D341Med (cell line): ENCODE data around the gene AP5S1.
"Not testable (repeated sequence)": the region's sequence is repeated elsewhere in the genome, so short reads cannot be mapped to it uniquely, and the experiment has no call there.

ENCODE experiments used
- DNase-seq: peaks from one replicate; pipeline ENCODE4 v3.0.0; 2012; ENCODE audit warnings: low spot score

Gene AP5S1

GRCh38 chr20:3820048-3820900, at the start of gene AP5S1:
Gene AP5S1, plus strand, starts transcription at chr20:3820547. Its CDS starts 1,571 bp downstream, at chr20:3822118.
- peak; percentile 95 for DNase-seq

GRCh38 chr20:3771552-3772058, 48.7 kb upstream of the AP5S1 start:
- DNase-seq: no peak

GRCh38 chr20:3775457-3776108, 44.8 kb upstream of the AP5S1 start:
- DNase-seq: no peak

GRCh38 chr20:3777381-3777715, 43.0 kb upstream of the AP5S1 start:
- no peak for DNase-seq

GRCh38 chr20:3777716-3778629, 42.4 kb upstream of the AP5S1 start:
- DNase-seq: peak; percentile 67

- DNase-seq: no peak
Observed at GRCh38 chr20:3778976-3779375, 41.4 kb upstream of the AP5S1 start.

GRCh38 chr20:3781153-3781910, 39.0 kb upstream of the AP5S1 start, which contains the start of gene SPEF1:
Gene SPEF1, minus strand, starts transcription at chr20:3781448. Its CDS starts 161 bp downstream, at chr20:3781287.
- peak; percentile 88 for DNase-seq

GRCh38 chr20:3782597-3782996, 37.8 kb upstream of the AP5S1 start:
- no peak for DNase-seq

- DNase-seq: no peak
Observed at GRCh38 chr20:3783068-3783489, 37.3 kb upstream of the AP5S1 start.

- DNase-seq: no peak
Observed at GRCh38 chr20:3783511-3784195, 36.7 kb upstream of the AP5S1 start.

- DNase-seq: no peak
Observed at GRCh38 chr20:3784216-3784853, 36.0 kb upstream of the AP5S1 start.

- no peak for DNase-seq
Observed at GRCh38 chr20:3784863-3785239, 35.5 kb upstream of the AP5S1 start.

GRCh38 chr20:3785240-3786125, 34.9 kb upstream of the AP5S1 start:
- no peak for DNase-seq

GRCh38 chr20:3786126-3786484, 34.2 kb upstream of the AP5S1 start:
- peak; percentile 77 for DNase-seq

- peak; percentile 97 for DNase-seq
Observed at GRCh38 chr20:3786665-3787323, 33.6 kb upstream of the AP5S1 start, which contains the start of gene CENPB. Gene CENPB, minus strand, starts transcription at chr20:3786740. Its CDS starts 257 bp downstream, at chr20:3786483.

GRCh38 chr20:3787324-3788014, 32.9 kb upstream of the AP5S1 start:
- DNase-seq: no peak

GRCh38 chr20:3788685-3789155, 31.6 kb upstream of the AP5S1 start:
- no peak for DNase-seq

GRCh38 chr20:3789201-3789600, 31.1 kb upstream of the AP5S1 start:
- DNase-seq: not testable (repeated sequence)
